T-helper 1 cell treated with Interleukin-12 subunit alpha and Interleukin-12 subunit beta and Interleukin-4 antibody, amounts not matched to agents 30 μg/mL and 1 μg/mL, for 36 hours (primary cell): Measurements from ENCODE around the gene MYO5B.
"Not testable (repeated sequence)": the region's sequence is repeated elsewhere in the genome, so short reads cannot be mapped to it uniquely, and the experiment has no call there.

Experiments used
- H3K27ac Mint-ChIP-seq: one replicate; pipeline ENCODE4 v1.8.0; 2021; ENCODE audit warnings: mild to moderate bottlenecking, mixed read lengths
- H3K27me3 Mint-ChIP-seq: one replicate; pipeline ENCODE4 v1.8.0; 2021; ENCODE audit warnings: low read depth, mixed read lengths
- H3K36me3 Mint-ChIP-seq: one replicate; pipeline ENCODE4 v1.8.0; 2021; ENCODE audit warnings: low read depth, mixed read lengths
- H3K4me1 Mint-ChIP-seq: one replicate; pipeline ENCODE4 v1.8.0; 2021; ENCODE audit warnings: low read depth, mixed read lengths
- H3K4me3 Mint-ChIP-seq: one replicate; pipeline ENCODE4 v1.8.0; 2021; ENCODE audit warnings: mild to moderate bottlenecking, moderate library complexity, mixed read lengths
- H3K9me3 Mint-ChIP-seq: one replicate; pipeline ENCODE4 v1.8.0; 2021; ENCODE audit warnings: mixed read lengths

Gene MYO5B

GRCh38 chr18:49833814-49834213 is 361.1 kb downstream of the MYO5B start:
- H3K9me3 Mint-ChIP-seq = no peaks in the 10 kb centered on the region
- no peak overlapping the region for H3K4me3 Mint-ChIP-seq
- no peak overlapping the region for H3K27ac Mint-ChIP-seq
- no peaks in the 10 kb centered on the region for H3K27me3 Mint-ChIP-seq
- peaks cover 5% of the 10 kb centered on the region for H3K36me3 Mint-ChIP-seq
- no peaks in the 10 kb centered on the region for H3K4me1 Mint-ChIP-seq

- peaks cover 13% of the 10 kb centered on the region for H3K36me3 Mint-ChIP-seq
- no peak overlapping the region for H3K4me3 Mint-ChIP-seq
- no peak overlapping the region for H3K27ac Mint-ChIP-seq
- peaks cover 4% of the 10 kb centered on the region for H3K27me3 Mint-ChIP-seq
- peaks cover 10% of the 10 kb centered on the region for H3K9me3 Mint-ChIP-seq
- H3K4me1 Mint-ChIP-seq = no peaks in the 10 kb centered on the region
Observed at GRCh38 chr18:49832221-49832647, 362.7 kb downstream of the MYO5B start.

DNA sequence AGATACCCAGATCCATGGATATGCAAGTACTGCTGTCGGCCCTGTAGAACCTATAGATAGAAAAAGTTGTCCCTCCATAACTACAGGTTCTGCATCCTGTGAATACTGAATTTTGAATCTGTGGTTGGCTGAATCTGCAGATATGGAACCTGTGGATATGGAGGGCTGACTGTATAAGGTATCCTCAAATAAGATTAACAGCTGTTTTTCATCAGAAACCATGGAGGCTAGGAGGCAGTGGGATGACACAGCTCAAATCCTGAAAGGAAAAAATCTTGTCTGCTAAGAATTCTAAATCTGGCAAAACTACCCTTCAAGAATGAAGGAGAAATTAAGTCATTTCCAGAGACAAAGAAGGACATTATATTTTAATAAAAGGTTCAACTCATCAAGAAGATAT is 367.0 kb downstream of the MYO5B start:
- peaks cover 24% of the 10 kb centered on the region for H3K9me3 Mint-ChIP-seq
- H3K4me1 Mint-ChIP-seq = no peaks in the 10 kb centered on the region
- peaks cover 22% of the 10 kb centered on the region for H3K36me3 Mint-ChIP-seq
- H3K27ac Mint-ChIP-seq = no peak overlapping the region
- H3K4me3 Mint-ChIP-seq = no peak overlapping the region
- H3K27me3 Mint-ChIP-seq = peaks cover 4% of the 10 kb centered on the region

DNA sequence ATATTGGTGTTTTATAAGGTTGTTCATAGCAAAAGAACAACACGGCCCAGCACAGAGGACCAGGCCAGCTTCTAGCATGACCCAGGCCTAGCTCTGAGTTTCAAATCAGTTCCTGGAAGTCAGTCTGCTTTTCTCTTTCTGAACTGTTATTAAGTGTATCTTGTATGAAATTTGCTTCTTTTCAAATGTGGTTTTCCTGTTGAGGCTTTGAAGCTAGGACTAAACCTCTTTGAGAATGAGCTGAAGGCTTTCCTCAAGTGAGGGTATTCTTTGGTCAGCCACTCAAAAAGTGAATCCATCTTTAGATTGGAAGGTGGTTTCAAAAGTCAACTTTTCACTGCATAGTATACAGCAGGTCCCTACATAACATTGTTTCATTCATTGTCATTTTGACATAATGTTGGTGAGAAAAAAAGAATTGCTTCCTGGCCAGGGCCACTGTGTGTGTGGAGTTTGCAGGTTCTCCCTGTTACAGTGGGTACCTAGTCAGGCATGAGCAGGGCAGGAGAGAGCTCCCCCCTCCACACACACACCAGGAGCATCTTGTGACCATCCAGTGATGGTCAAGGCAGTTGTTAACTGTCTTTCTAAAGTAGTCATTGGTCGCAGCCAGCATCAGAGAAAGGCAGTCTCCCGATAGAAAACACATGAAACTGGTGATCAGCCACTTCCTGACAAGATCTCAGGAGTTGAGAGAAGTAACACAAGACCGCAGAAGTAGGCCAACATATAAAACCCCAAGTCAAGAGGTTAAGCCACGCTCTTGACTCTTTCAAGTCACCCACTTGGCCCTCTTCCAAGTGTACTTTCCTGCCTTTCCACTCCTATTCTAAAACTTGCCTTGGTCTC is 374.9 kb downstream of the MYO5B start:
- peaks cover 2% of the 10 kb centered on the region for H3K9me3 Mint-ChIP-seq
- H3K4me1 Mint-ChIP-seq = peaks cover 52% of the 10 kb centered on the region
- peaks cover 35% of the 10 kb centered on the region for H3K36me3 Mint-ChIP-seq
- H3K4me3 Mint-ChIP-seq = peak overlapping the region; percentile 52
- H3K27me3 Mint-ChIP-seq = no peaks in the 10 kb centered on the region
- H3K27ac Mint-ChIP-seq = peak overlapping the region; percentile 82

DNA sequence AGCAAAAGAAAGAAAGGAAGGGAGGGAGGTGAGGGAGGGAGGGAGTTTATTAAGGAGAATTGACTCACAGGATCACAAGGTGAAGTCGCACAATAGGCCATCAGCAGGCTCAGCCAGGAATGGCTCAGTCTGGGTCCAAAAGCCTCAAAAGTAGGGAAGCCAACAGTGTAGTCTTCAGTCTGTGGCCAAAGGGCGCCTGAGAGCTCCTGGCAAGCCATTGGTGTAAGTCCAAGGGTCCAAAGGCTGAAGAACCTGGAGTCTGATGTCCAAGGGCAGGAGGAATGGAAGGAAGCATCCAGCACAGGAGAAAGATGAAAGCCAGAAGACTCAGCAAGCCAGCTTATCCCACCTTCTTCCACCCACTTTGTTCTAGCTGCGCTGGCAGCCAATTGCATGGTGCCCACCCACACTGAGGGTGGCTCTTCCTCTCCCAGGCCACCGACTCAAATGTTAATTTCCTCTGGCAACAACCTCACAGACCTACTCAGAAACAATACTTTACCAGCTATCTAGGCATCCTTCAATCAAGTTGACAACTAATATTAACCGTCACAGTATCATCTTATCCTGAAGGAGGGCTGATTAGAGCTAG is 375.8 kb downstream of the MYO5B start:
- H3K4me3 Mint-ChIP-seq = peak overlapping the region; percentile 52

GRCh38 chr18:49817947-49818346 is 377.0 kb downstream of the MYO5B start:
- Mint-ChIP-seq H3K27ac (peak overlapping the region; percentile 42), H3K27me3 (no peaks in the 10 kb centered on the region), H3K4me3 (peak overlapping the region; percentile 19), H3K36me3 (peaks cover 34% of the 10 kb centered on the region), H3K9me3 (no peaks in the 10 kb centered on the region), H3K4me1 (peaks cover 54% of the 10 kb centered on the region)

More for the DNA sequence above, 375.8 kb downstream of the MYO5B start:
- H3K27me3 Mint-ChIP-seq = no peaks in the 10 kb centered on the region
- no peaks in the 10 kb centered on the region for H3K9me3 Mint-ChIP-seq
- peaks cover 32% of the 10 kb centered on the region for H3K36me3 Mint-ChIP-seq
- H3K4me1 Mint-ChIP-seq = peaks cover 54% of the 10 kb centered on the region
- peak overlapping the region; percentile 82 for H3K27ac Mint-ChIP-seq

- H3K4me1 Mint-ChIP-seq = peaks cover 62% of the 10 kb centered on the region
- peak overlapping the region; percentile 64 for H3K27ac Mint-ChIP-seq
- peaks cover 31% of the 10 kb centered on the region for H3K36me3 Mint-ChIP-seq
- H3K27me3 Mint-ChIP-seq = no peaks in the 10 kb centered on the region
- peak overlapping the region; percentile 74 for H3K4me3 Mint-ChIP-seq
- no peaks in the 10 kb centered on the region for H3K9me3 Mint-ChIP-seq
Observed at GRCh38 chr18:49815927-49816326, 379.0 kb downstream of the MYO5B start.

- Mint-ChIP-seq H3K27ac (peak overlapping the region; percentile 97), H3K9me3 (peaks cover 11% of the 10 kb centered on the region), H3K36me3 (peaks cover 39% of the 10 kb centered on the region), H3K4me3 (peak overlapping the region; percentile 98), H3K4me1 (peaks cover 53% of the 10 kb centered on the region), H3K27me3 (no peaks in the 10 kb centered on the region)
Observed at GRCh38 chr18:49814147-49814499, 380.8 kb downstream of the MYO5B start.

- Mint-ChIP-seq H3K36me3 (peaks cover 42% of the 10 kb centered on the region), H3K4me1 (peaks cover 51% of the 10 kb centered on the region), H3K9me3 (peaks cover 15% of the 10 kb centered on the region)
Observed at GRCh38 chr18:49813319-49814146, 381.4 kb downstream of the MYO5B start, which contains the start of gene ACAA2. Gene ACAA2, minus strand, starts transcription at chr18:49813533. Its CDS starts 49 bp downstream, at chr18:49813484.

DNA sequence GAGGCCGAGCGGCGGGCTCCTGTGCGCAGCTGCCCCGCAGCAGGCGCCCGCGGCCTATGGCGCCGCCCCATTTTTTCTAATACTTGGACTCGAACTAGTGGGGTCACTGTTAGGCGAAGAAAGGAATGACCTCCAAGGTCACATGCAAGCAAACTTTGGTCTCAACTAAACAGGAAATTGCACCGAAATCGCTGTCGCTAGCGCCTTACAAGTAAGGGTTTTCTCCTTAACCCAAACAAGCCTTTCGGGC is 382.0 kb downstream of the MYO5B start:
- Mint-ChIP-seq H3K4me3 (peak overlapping the region; percentile 98), H3K27me3 (no peaks in the 10 kb centered on the region), H3K36me3 (peaks cover 43% of the 10 kb centered on the region), H3K4me1 (peaks cover 46% of the 10 kb centered on the region), H3K27ac (peak overlapping the region; percentile 97), H3K9me3 (peaks cover 19% of the 10 kb centered on the region)

More at GRCh38 chr18:49813319-49814146, 381.4 kb downstream of the MYO5B start, which contains the start of gene ACAA2:
- Mint-ChIP-seq H3K4me3 (peak within 1 kb of the TSS; percentile 98), H3K27ac (peak within 1 kb of the TSS; percentile 97), H3K27me3 (no peaks in the 10 kb centered on the region)

- Mint-ChIP-seq H3K4me1 (peaks cover 42% of the 10 kb centered on the region), H3K27me3 (no peaks in the 10 kb centered on the region), H3K4me3 (peak overlapping the region; percentile 98), H3K36me3 (peaks cover 42% of the 10 kb centered on the region), H3K9me3 (peaks cover 19% of the 10 kb centered on the region), H3K27ac (peak overlapping the region; percentile 97)
Observed at GRCh38 chr18:49812286-49813068, 382.5 kb downstream of the MYO5B start.

- Mint-ChIP-seq H3K4me3 (no peak overlapping the region), H3K9me3 (peaks cover 19% of the 10 kb centered on the region), H3K4me1 (peaks cover 38% of the 10 kb centered on the region), H3K36me3 (peaks cover 40% of the 10 kb centered on the region), H3K27me3 (no peaks in the 10 kb centered on the region), H3K27ac (no peak overlapping the region)
Observed at GRCh38 chr18:49811151-49811938, 383.6 kb downstream of the MYO5B start.

DNA sequence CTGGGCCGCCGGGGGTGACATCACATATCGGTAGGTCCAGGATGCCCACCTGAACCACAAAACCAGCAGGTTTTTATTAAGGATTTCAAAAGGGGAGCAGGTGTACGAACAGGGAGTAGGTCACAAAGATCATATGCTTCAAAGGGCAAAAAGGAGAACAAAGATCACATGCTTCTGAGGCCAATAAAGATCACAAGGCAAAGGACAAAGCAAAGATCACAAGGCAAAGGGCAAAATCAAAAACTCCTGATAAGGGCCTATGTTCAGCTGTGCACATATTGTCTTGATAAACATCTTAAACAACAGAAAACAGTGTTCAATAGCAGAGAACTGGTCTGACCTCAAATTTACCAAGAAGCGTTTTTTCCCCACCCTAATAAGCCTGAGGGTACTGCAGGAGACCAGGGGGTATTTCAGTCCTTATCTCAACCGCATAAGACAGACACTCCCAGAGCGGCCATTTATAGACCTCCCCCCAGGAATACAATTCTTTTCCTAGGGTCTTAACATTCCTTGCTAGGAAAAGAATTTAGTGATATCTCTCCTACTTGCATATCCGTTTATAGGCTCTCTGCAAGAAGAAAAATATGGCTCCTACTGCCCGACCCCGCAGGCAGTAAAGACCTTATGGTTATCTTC is 386.3 kb downstream of the MYO5B start:
- H3K27ac Mint-ChIP-seq, H3K27me3 Mint-ChIP-seq, H3K4me3 Mint-ChIP-seq: not testable (repeated sequence)
- Mint-ChIP-seq H3K36me3 (peaks cover 35% of the 10 kb centered on the region), H3K9me3 (peaks cover 19% of the 10 kb centered on the region), H3K4me1 (peaks cover 31% of the 10 kb centered on the region)
